SKM-1 (cell line): Measurements from ENCODE around the gene IKBKE.

ENCODE experiments used
- DNase-seq: peaks from one replicate; lab custom pipeline; 2025; ENCODE audit not compliant: unreplicated experiment; lab: John Stamatoyannopoulos, UW

Gene IKBKE

GRCh38 chr1:206495011-206495461 is 24.8 kb downstream of the IKBKE start:
- no peak for DNase-seq

DNA sequence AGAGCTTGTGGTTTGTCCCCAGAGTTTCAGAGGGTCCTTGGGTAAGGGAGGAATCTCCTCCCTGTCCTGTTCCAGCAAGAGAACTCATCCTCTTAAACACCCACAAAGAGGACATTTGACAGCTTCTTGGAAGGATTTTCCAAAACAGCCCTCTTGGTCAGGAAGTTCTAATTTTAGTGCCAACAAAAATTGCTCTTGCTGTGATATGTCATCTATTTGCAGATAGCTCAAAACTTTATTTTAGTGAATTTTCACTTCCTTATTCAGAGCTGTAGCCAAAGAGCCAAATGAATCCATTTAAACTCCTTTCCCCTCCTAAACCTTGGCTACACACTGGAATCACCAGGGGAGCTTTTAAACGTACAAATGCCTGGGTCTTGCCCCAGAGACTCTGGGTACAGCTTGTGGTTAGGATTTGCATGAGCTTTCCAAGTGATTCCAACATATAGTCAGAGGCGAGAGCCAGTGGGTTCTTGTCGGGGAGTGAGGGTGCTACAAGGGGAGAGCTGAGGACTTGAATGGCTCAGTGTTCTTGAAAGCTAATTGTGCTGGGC is 25.3 kb downstream of the IKBKE start:
- DNase-seq: no peak

GRCh38 chr1:206496131-206496793 is 26.0 kb downstream of the IKBKE start:
- DNase-seq: no peak

GRCh38 chr1:206497363-206497762 is 27.1 kb downstream of the IKBKE start:
- no peak for DNase-seq

DNA sequence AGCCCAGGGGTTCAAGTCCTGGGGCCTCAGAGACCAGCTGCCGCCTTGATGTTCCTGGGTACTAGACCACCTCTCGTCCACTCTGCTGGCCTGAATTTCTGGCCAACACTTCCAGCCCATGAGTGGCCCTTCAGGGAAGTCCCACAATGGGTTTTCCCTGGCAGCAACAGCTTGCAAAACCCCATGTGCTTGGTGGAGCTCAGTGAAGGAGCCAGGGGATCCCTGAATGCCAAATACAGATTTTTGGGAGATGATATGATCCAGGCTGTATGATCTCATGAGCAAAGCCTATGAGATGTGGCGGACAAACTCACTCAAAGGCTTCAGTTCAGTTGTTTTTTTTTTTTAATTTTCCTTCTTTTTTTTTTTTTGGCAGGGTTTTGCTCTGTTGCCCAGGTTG is 27.5 kb downstream of the IKBKE start:
- DNase-seq: no peak

- no peak for DNase-seq
These were observed 28.4 kb downstream of the IKBKE start for GRCh38 chr1:206498685-206499084.

DNA sequence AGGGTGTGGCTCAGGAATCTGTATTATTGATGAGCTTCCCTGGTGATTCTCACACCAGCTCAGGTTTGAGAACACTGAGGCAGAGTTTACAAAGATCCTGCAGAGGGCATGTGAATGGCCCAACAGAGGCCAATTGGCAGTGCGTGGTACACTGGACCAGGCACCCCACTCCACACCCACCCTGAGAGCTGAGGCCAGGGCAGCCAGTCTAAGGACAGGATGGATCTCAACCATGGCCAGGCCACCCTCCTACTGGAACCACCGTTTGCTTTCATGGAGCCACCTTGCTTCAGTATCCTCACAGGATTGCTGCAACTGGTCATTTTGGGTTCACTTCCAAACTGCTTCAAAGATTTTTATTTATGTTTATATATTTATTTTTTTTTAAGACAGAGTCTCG is 29.8 kb downstream of the IKBKE start:
- no peak for DNase-seq

GRCh38 chr1:206501881-206502280 is 31.6 kb downstream of the IKBKE start:
- DNase-seq: no peak

DNA sequence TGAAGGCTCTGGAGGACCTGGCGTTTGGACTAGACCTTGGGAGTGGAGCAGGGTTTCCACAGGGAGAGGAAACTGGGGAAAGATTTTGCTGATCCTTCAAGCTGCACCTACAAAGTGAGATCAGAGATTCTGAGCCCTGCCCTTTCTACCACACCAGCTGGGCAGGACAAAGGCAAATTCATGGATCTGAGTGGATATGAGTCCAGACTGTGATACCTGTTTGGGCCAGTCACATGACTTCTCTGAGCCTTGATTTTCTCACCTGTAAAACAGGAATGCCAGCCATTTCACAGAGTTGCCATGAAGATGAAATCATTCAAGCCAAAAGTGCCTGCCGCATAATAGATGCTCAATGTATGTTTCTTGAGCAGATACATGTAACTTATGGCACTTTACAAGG is 32.1 kb downstream of the IKBKE start:
- DNase-seq: no peak

GRCh38 chr1:206502812-206503211 is 32.5 kb downstream of the IKBKE start:
- no peak for DNase-seq

- DNase-seq: peak; percentile 97
These were observed 33.5 kb downstream of the IKBKE start for GRCh38 chr1:206503591-206504362.

- no peak for DNase-seq
These were observed 34.1 kb downstream of the IKBKE start for GRCh38 chr1:206504363-206504713.

DNA sequence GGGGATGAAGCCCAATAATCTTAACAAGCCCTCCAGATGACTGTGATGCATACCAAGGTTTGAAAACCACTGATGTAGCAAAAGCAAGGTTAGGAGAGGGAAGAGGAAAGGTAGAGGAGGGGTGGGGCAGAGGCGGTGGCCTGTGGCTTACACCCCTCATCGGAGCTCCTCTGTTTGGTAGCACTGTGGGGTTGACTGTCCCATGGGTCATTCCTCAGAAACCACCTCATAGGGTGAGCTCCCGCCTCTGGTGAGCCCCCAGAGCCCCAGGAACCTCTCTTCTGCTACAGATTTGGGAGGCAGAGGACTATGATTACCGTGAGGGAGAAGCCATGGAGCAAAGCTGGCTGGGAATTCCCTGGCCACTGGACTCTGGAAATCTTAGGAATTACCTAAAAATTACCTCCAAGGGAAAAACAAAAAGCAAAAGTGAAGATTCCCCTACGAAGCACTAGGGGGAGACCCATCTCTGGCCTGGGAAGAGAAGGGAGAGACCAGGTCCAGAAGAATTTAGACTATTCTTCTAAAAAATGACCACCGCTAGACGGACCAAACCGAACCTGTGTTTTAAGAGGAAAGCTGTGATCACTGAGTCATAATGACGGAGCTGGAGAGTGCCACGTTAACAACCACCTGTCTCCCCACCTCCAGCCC is 35.6 kb downstream of the IKBKE start:
- DNase-seq: no peak

GRCh38 chr1:206506405-206507283 is 36.4 kb downstream of the IKBKE start:
- DNase-seq: no peak

DNA sequence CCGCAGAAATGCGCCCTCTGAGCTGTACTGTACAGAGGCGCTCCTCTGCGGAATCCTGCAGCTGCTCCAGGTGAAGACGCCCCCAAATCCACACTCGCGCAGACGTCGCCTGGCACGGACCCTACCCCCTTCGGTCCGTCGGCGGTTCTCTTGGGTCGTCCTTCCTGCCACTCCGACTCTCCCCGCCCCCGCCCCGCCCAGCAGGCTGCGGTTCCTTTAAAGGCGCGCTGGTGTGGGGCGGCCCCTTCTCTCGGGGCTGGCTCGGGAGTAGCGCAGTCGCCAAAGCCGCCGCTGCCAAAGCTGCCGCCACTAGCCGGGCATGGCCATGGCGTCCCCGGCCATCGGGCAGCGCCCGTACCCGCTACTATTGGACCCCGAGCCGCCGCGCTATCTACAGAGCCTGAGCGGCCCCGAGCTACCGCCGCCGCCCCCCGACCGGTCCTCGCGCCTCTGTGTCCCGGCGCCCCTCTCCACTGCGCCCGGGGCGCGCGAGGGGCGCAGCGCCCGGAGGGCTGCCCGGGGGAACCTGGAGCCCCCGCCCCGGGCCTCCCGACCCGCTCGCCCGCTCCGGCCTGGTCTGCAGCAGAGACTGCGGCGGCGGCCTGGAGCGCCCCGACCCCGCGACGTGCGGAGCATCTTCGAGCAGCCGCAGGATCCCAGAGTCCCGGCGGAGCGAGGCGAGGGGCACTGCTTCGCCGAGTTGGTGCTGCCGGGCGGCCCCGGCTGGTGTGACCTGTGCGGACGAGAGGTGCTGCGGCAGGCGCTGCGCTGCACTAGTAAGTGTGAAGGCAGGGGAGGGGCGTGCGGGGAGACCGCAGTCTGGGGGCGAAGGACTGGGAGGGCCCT is 37.2 kb downstream of the IKBKE start, which contains the start of gene RASSF5:
TSS of gene RASSF5 (plus strand) at position 248 of the 846 bp plus-strand sequence. CDS start at position 320, 72 bp downstream.
- no peak for DNase-seq

- DNase-seq: no peak
These were observed 38.0 kb downstream of the IKBKE start for GRCh38 chr1:206508130-206508889.

- DNase-seq: no peak
These were observed 38.7 kb downstream of the IKBKE start for GRCh38 chr1:206508956-206509355.

- no peak for DNase-seq
These were observed 39.5 kb downstream of the IKBKE start for GRCh38 chr1:206509612-206510257.

DNA sequence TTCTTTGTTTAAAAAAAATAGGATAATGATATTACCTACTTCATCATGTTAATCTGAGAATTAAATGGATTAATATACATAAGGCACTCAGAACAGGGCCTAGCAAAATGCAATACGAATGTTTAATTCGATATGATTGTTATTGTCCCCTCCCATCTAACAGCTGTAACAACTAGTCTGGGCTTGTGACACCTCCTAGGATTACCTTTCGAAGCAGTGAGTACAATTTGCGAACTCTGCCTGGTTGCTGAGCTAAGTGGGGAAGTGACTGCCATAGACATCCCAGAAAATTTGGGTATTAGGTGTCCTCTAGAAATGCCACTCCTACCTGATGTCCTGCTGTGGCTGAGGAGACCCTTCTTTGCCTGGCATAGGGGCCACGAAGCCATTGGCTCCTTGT is 40.1 kb downstream of the IKBKE start:
- DNase-seq: no peak
